ENCODE results near the gene TTLL11.

The TTLL11 gene

GRCh38 chr9:121810489-121810888, 282.6 kb downstream of the TTLL11 start:
- ChIA-PET CTCF (no interaction called here), POLR2A (ENCODE audit: low non-redundant PET) (no interaction called here)
- no peak overlapping the region for H3K27ac ChIP-seq
- TF ChIP-seq CTCF (conservative IDR thresholded peaks at IDR 0.05; ENCODE audit: low read depth), result no peak
- DNase-seq (ENCODE audit: low spot score), result no peak

- POLR2A ChIA-PET (ENCODE audit: low non-redundant PET), result no interaction called here
- no peak for DNase-seq (ENCODE audit: low spot score)
- CTCF ChIA-PET, result no interaction called here
- H3K27ac ChIP-seq, result no peak overlapping the region
- no peak for TF ChIP-seq CTCF (conservative IDR thresholded peaks at IDR 0.05; ENCODE audit: low read depth)
Observed at GRCh38 chr9:121809356-121810050, 283.6 kb downstream of the TTLL11 start.

- H3K27ac ChIP-seq, result no peak overlapping the region
- TF ChIP-seq CTCF (conservative IDR thresholded peaks at IDR 0.05; ENCODE audit: low read depth), result no peak
- DNase-seq (ENCODE audit: low spot score), result no peak
- ChIA-PET POLR2A (ENCODE audit: low non-redundant PET) (interaction anchor here (0.6 kb wide), 1 partner anchor 206 kb away, joined by 3 read pairs; no protein-coding TSS in a partner anchor), CTCF (interaction anchor here (0.5 to 0.6 kb wide), 2 partner anchors 109 to 227 kb away, joined by 3 to 4 read pairs; no protein-coding TSS in a partner anchor)
Observed at GRCh38 chr9:121808781-121809180, 284.3 kb downstream of the TTLL11 start.

GRCh38 chr9:121807823-121808278, 285.3 kb downstream of the TTLL11 start:
- no peak for TF ChIP-seq CTCF (conservative IDR thresholded peaks at IDR 0.05; ENCODE audit: low read depth)
- H3K27ac ChIP-seq, result no peak overlapping the region
- ChIA-PET CTCF (interaction anchor here (0.5 to 0.6 kb wide), 2 partner anchors 108 to 226 kb away, joined by 3 to 4 read pairs; no protein-coding TSS in a partner anchor), POLR2A (ENCODE audit: low non-redundant PET) (no interaction called here)
- DNase-seq (ENCODE audit: low spot score), result no peak

GRCh38 chr9:121807069-121807822, 285.9 kb downstream of the TTLL11 start:
- no peak for TF ChIP-seq CTCF (conservative IDR thresholded peaks at IDR 0.05; ENCODE audit: low read depth)
- no peak for DNase-seq (ENCODE audit: low spot score)
- ChIA-PET POLR2A (ENCODE audit: low non-redundant PET) (no interaction called here), CTCF (no interaction called here)
- no peak overlapping the region for H3K27ac ChIP-seq

GRCh38 chr9:121802753-121803152, 290.4 kb downstream of the TTLL11 start:
- DNase-seq (ENCODE audit: low spot score), result no peak
- CTCF ChIA-PET, result no interaction called here
- POLR2A ChIA-PET (ENCODE audit: low non-redundant PET), result no interaction called here
- no peak overlapping the region for H3K27ac ChIP-seq
- TF ChIP-seq CTCF (conservative IDR thresholded peaks at IDR 0.05; ENCODE audit: low read depth), result no peak

All from RWPE1 (cell line).